MM.1S (cell line): ENCODE data around the gene TMEFF1.

Experiments
- DNase-seq: peaks from one replicate; pipeline ENCODE4 v3.0.0-alpha.2; 2015
- H2AFZ ChIP-seq: fragments of 300-600 bp; sonication (generic); 2 replicates; pipeline ENCODE4 v1.6.0; 2016; ENCODE audit warnings: antibody characterized with exemption, low read length
- H3F3A ChIP-seq: fragments of 300-600 bp; sonication (generic); 2 replicates; pipeline ENCODE4 v1.6.1; 2016; ENCODE audit warnings: mild to moderate bottlenecking, antibody characterized with exemption, low read length, moderate library complexity, mixed read lengths; ENCODE audit not compliant: insufficient read depth
- H3K27ac ChIP-seq: fragments of 300-600 bp; sonication (generic); 2 replicates; pipeline ENCODE4 v1.5.1; 2016; ENCODE audit warnings: mild to moderate bottlenecking, low read length
- H3K27me3 ChIP-seq: fragments of 300-600 bp; sonication (generic); replicated peaks from 2 replicates; pipeline ENCODE4 v1.6.0; 2016; ENCODE audit warnings: low read length; ENCODE audit not compliant: insufficient read depth
- H3K36me3 ChIP-seq: fragments of 300-600 bp; sonication (generic); replicated peaks from 2 replicates; pipeline ENCODE4 v1.6.1; 2016; ENCODE audit warnings: mild to moderate bottlenecking, low read length, mixed read lengths; ENCODE audit not compliant: insufficient read depth
- H3K4me1 ChIP-seq: fragments of 300-600 bp; sonication (generic); 2 replicates; pipeline ENCODE4 v1.6.1; 2016; ENCODE audit warnings: low read length, mixed read lengths
- H3K4me2 ChIP-seq: fragments of 300-600 bp; sonication (generic); 2 replicates; pipeline ENCODE4 v1.6.0; 2016; ENCODE audit warnings: low read depth, low read length
- H3K4me3 ChIP-seq: fragments of 300-600 bp; sonication (generic); 2 replicates; pipeline ENCODE4 v1.5.1; 2016; ENCODE audit warnings: low read length, mixed read lengths
- H3K79me2 ChIP-seq: fragments of 300-600 bp; sonication (generic); 2 replicates; pipeline ENCODE4 v1.6.1; 2016; ENCODE audit warnings: mixed run types, low read length, mixed read lengths
- H3K9ac ChIP-seq: fragments of 300-600 bp; sonication (generic); 2 replicates; pipeline ENCODE4 v1.6.1; 2016; ENCODE audit warnings: low read length, mixed read lengths
- H3K9me2 ChIP-seq: fragments of 300-600 bp; sonication (generic); replicated peaks from 2 replicates; pipeline ENCODE4 v1.6.1; 2016; ENCODE audit warnings: mild to moderate bottlenecking, low read length, mixed read lengths; ENCODE audit not compliant: insufficient read depth
- H3K9me3 ChIP-seq: fragments of 300-600 bp; sonication (generic); replicated peaks from 2 replicates; pipeline ENCODE4 v1.6.1; 2016; ENCODE audit warnings: mild to moderate bottlenecking, low read length, mixed read lengths; ENCODE audit not compliant: insufficient read depth
- H4K20me1 ChIP-seq: fragments of 300-600 bp; sonication (generic); 2 replicates; pipeline ENCODE4 v1.6.1; 2016; ENCODE audit warnings: mild to moderate bottlenecking, low read length, moderate library complexity, mixed read lengths; ENCODE audit not compliant: insufficient read depth
- CTCF ChIP-seq: fragments of 300-600 bp; sonication (generic); IDR thresholded peaks from 2 replicates; pipeline ENCODE4 v1.5.1; 2016; ENCODE audit warnings: antibody characterized with exemption, low read length, mixed read lengths
- EZH2 ChIP-seq: fragments of 300-600 bp; sonication (generic); optimal IDR thresholded peaks from 2 replicates; pipeline ENCODE3; 2017; ENCODE audit warnings: low read depth, mild to moderate bottlenecking, antibody characterized with exemption, low read length, mixed read lengths
- EZH2phosphoT487 ChIP-seq: fragments of 300-600 bp; sonication (generic); IDR thresholded peaks from 2 replicates; pipeline ENCODE4 v1.6.1; 2018; ENCODE audit warnings: antibody characterized with exemption, low read length

TMEFF1 gene

DNA sequence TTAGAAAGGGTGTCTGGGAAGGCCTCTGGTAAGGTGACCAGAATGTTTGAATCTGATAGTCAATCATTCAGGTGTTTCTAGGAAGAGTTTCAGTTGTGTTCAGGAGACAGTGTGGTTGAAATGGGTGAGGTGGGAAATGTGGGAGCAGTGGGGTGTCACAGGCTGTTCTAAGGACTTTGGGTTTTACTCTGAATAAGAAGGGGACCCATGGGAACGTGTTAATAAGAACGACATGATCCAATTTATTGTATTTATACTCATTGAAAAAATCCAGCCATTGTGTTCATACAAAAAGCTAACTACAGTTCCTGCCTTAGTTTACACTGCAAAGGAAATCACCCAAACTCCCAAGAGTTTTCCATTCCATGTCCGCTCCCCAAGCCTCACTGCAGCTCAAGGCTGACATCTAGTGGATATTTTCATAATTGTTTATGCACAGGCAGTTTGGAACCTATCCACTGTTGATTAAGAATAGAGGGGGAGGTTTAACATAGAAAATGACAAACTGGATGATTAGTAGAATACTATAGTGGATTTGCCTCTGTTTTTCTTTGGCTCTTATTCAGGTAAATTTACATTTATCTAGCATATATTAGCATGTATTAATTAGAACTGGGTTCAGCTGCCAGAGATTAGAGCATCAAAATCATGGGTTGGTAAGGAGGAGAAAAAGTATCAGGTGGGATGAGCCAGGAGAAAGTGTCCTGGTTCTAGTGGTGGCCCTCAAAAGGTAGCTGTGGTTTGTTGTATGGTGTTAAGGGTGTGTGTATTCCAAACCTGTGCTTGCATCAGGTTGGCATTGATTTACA is 122.6 kb downstream of the TMEFF1 start:
- Histone ChIP-seq H4K20me1 (no peaks in the 10 kb centered on the region), H3K9ac (no peak overlapping the region), H3K9me2 (no peaks in the 10 kb centered on the region), H3K36me3 (no peaks in the 10 kb centered on the region), H3K27ac (no peak overlapping the region), H3K4me1 (peaks cover 19% of the 10 kb centered on the region), H3K9me3 (no peaks in the 10 kb centered on the region), H3F3A (peaks cover 11% of the 10 kb centered on the region), H3K27me3 (no peaks in the 10 kb centered on the region), H2AFZ (no peak overlapping the region), H3K79me2 (no peaks in the 10 kb centered on the region), H3K4me3 (no peak overlapping the region), H3K4me2 (no peak overlapping the region)
- DNase-seq: peak; percentile 53
- TF ChIP-seq CTCF (peak; percentile 90), EZH2phosphoT487 (no peak), EZH2 (no peak)

- no peak for TF ChIP-seq EZH2phosphoT487
- no peak for TF ChIP-seq CTCF
- TF ChIP-seq EZH2: no peak
- no peaks in the 10 kb centered on the region for H3K27me3 ChIP-seq
- H3K36me3 ChIP-seq: no peaks in the 10 kb centered on the region
- H3F3A ChIP-seq: peaks cover 11% of the 10 kb centered on the region
- H3K4me1 ChIP-seq: peaks cover 26% of the 10 kb centered on the region
- no peak overlapping the region for H3K4me2 ChIP-seq
- H4K20me1 ChIP-seq: no peaks in the 10 kb centered on the region
- no peak overlapping the region for H2AFZ ChIP-seq
- DNase-seq: no peak
- no peaks in the 10 kb centered on the region for H3K9me3 ChIP-seq
- H3K4me3 ChIP-seq: no peak overlapping the region
- no peaks in the 10 kb centered on the region for H3K79me2 ChIP-seq
- H3K27ac ChIP-seq: no peak overlapping the region
- no peaks in the 10 kb centered on the region for H3K9me2 ChIP-seq
- H3K9ac ChIP-seq: no peak overlapping the region
Observed at GRCh38 chr9:100597236-100597635, 124.3 kb downstream of the TMEFF1 start.

GRCh38 chr9:100598641-100599145 is 125.7 kb downstream of the TMEFF1 start:
- no peaks in the 10 kb centered on the region for H3K27me3 ChIP-seq
- H3K4me1 ChIP-seq: peaks cover 26% of the 10 kb centered on the region
- H3F3A ChIP-seq: peaks cover 11% of the 10 kb centered on the region
- no peaks in the 10 kb centered on the region for H3K9me2 ChIP-seq
- H3K9ac ChIP-seq: peak overlapping the region; percentile 35; the same call in 1 of the 2 replicates
- no peaks in the 10 kb centered on the region for H4K20me1 ChIP-seq
- peak overlapping the region; percentile 68 for H2AFZ ChIP-seq
- H3K79me2 ChIP-seq: no peaks in the 10 kb centered on the region
- TF ChIP-seq EZH2 (no peak), EZH2phosphoT487 (no peak), CTCF (no peak)
- peak overlapping the region; percentile 40; the same call in 1 of the 2 replicates for H3K27ac ChIP-seq
- peak; percentile 94 for DNase-seq
- H3K36me3 ChIP-seq: no peaks in the 10 kb centered on the region
- peak overlapping the region; percentile 64 for H3K4me2 ChIP-seq
- no peaks in the 10 kb centered on the region for H3K9me3 ChIP-seq
- peak overlapping the region; percentile 55 for H3K4me3 ChIP-seq
